Naive thymus-derived CD8-positive, alpha-beta T cell (primary cell): Measurements from ENCODE around the gene TRPC4AP. TPM values are rescaled to one million over a fixed set of nuclear protein-coding genes. Genes with fewer than 3 reads are reported as not detected.
A peak's percentile ranks its signal among the peaks of the same experiment; 100 is the strongest.

ENCODE experiments used
- ATAC-seq, 2 donors: fragments of 150-1000 bp; cut with Tn5 transposase in 1 of 2; sonication (Bioruptor Pico), chemical (Tn5 transposase) in 1 of 2; 1 replicate in 1 of 2; 2 replicates in 1 of 2; pipeline ENCODE4 v1.10.0; 2021; ENCODE audit warnings: mild to moderate bottlenecking in 2 of 2, moderate library complexity in 2 of 2
- POLR2A ChIA-PET: fragments of 350-600 bp; sonication (Branson Sonifier 250); formaldehyde crosslinking; loops from one replicate; lab custom pipeline; 2021; ENCODE audit warnings: antibody characterized with exemption; lab: Charles Lee
- DNase-seq, 10 donors: peaks; one replicate each; pipeline versions ENCODE4 v3.0.0 to v3.0.0-alpha.2; 2020 to 2022
- H3K27ac Mint-ChIP-seq, 10 donors: one replicate each; pipeline ENCODE4 v1.8.0; 2020 to 2022; ENCODE audit warnings: mild to moderate bottlenecking in 10 of 10, mixed read lengths in 10 of 10, moderate library complexity in 4 of 10, inconsistent platforms in 1 of 10
- H3K27me3 Mint-ChIP-seq, 5 donors: one replicate each; pipeline ENCODE4 v1.8.0; 2021 to 2022; ENCODE audit warnings: mixed read lengths in 5 of 5
- H3K36me3 Mint-ChIP-seq, 3 donors: one replicate each; pipeline ENCODE4 v1.8.0; 2020 to 2022; ENCODE audit warnings: mixed read lengths in 3 of 3, mild to moderate bottlenecking in 2 of 3, inconsistent platforms in 1 of 3
- H3K4me1 Mint-ChIP-seq, 4 donors: one replicate each; pipeline ENCODE4 v1.8.0; 2021 to 2022; ENCODE audit warnings: mixed read lengths in 4 of 4
- H3K4me3 Mint-ChIP-seq, 10 donors: one replicate each; pipeline ENCODE4 v1.8.0; 2020 to 2022; ENCODE audit warnings: mild to moderate bottlenecking in 10 of 10, mixed read lengths in 10 of 10, moderate library complexity in 6 of 10, inconsistent platforms in 1 of 10
- H3K9me3 Mint-ChIP-seq, 9 donors: one replicate each; pipeline ENCODE4 v1.8.0; 2020 to 2022; ENCODE audit warnings: mixed read lengths in 9 of 9, mild to moderate bottlenecking in 3 of 9, inconsistent platforms in 1 of 9, moderate library complexity in 1 of 9
- polyA plus RNA-seq, 3 donors: library from polyadenylated mRNA; unstranded; fragments of 300-500 nt; fragmentation: Illumina TruSeq; gene quantifications; one replicate each; pipeline ENCODE4 v1.2.3, GENCODE V29; 2021
- total RNA-seq, 8 experiments: library from RNA in 2 of 8; stranded (reverse) in 2 of 8; gene quantifications; one replicate each; pipeline ENCODE4 v1.2.3 and lab custom pipeline; 2021 to 2026

TRPC4AP gene
- total and polyA plus RNA-seq, 5 experiments from 2014 or later, result 54.7 to 77.6 (median 57.8) TPM

GRCh38 chr20:34984756-34985261 is 107.8 kb downstream of the TRPC4AP start:
- no peak overlapping the region for H3K4me3 Mint-ChIP-seq
- no peaks in the 10 kb centered on the region for H3K9me3 Mint-ChIP-seq
- DNase-seq (peak in 1 of 10 donors; percentile 56), ATAC-seq (no peak)
- H3K4me1 Mint-ChIP-seq, result peaks cover 0 to 10% (median 2%) of the 10 kb centered on the region in 4 donors
- POLR2A ChIA-PET, result no interaction called here
- H3K27ac Mint-ChIP-seq, result peak overlapping the region in 4 of 10 donors; percentile 17 to 83 (median 54)
- peaks cover 2 to 36% (median 10%) of the 10 kb centered on the region in 5 donors for H3K27me3 Mint-ChIP-seq
- H3K36me3 Mint-ChIP-seq, result no peaks in the 10 kb centered on the region

GRCh38 chr20:34983995-34984735 is 108.4 kb downstream of the TRPC4AP start:
- peak overlapping the region in 1 of 10 donors; percentile 77 for H3K27ac Mint-ChIP-seq
- peaks cover 2 to 36% (median 10%) of the 10 kb centered on the region in 5 donors for H3K27me3 Mint-ChIP-seq
- DNase-seq (peak in 1 of 10 donors; percentile 55), ATAC-seq (no peak)
- POLR2A ChIA-PET, result no interaction called here
- no peak overlapping the region for H3K4me3 Mint-ChIP-seq
- H3K4me1 Mint-ChIP-seq, result peaks cover 0 to 10% (median 2%) of the 10 kb centered on the region in 4 donors
- no peaks in the 10 kb centered on the region for H3K36me3 Mint-ChIP-seq
- H3K9me3 Mint-ChIP-seq, result no peaks in the 10 kb centered on the region

- Mint-ChIP-seq H3K9me3 (no peaks in the 10 kb centered on the region), H3K4me3 (peak overlapping the region in 1 of 10 donors; percentile 45), H3K36me3 (no peaks in the 10 kb centered on the region), H3K27me3 (peaks cover 2 to 36% (median 10%) of the 10 kb centered on the region in 5 donors), H3K27ac (peak overlapping the region in 3 of 10 donors; percentile 19 to 77 (median 63)), H3K4me1 (peaks cover 0 to 10% (median 2%) of the 10 kb centered on the region in 4 donors)
- no peak for ATAC-seq
- no peak for DNase-seq
- POLR2A ChIA-PET, result no interaction called here
These were observed 109.4 kb downstream of the TRPC4AP start for GRCh38 chr20:34983089-34983820.

GRCh38 chr20:34982270-34983088 is 110.1 kb downstream of the TRPC4AP start:
- POLR2A ChIA-PET, result no interaction called here
- Mint-ChIP-seq H3K27me3 (peaks cover 2 to 44% (median 13%) of the 10 kb centered on the region in 5 donors), H3K36me3 (no peaks in the 10 kb centered on the region), H3K4me3 (no peak overlapping the region), H3K4me1 (peaks cover 0 to 7% (median 2%) of the 10 kb centered on the region in 4 donors), H3K9me3 (no peaks in the 10 kb centered on the region), H3K27ac (peak overlapping the region in 2 of 10 donors; percentile 25 to 77)
- DNase-seq, result no peak
- no peak for ATAC-seq

- POLR2A ChIA-PET, result no interaction called here
- H3K36me3 Mint-ChIP-seq, result no peaks in the 10 kb centered on the region
- H3K27ac Mint-ChIP-seq, result no peak overlapping the region
- DNase-seq (peak in 1 of 10 donors; percentile 63), ATAC-seq (no peak)
- H3K4me1 Mint-ChIP-seq, result peaks cover 0 to 7% (median 2%) of the 10 kb centered on the region in 4 donors
- H3K4me3 Mint-ChIP-seq, result no peak overlapping the region
- peaks cover 7 to 54% (median 18%) of the 10 kb centered on the region in 5 donors for H3K27me3 Mint-ChIP-seq
- no peaks in the 10 kb centered on the region for H3K9me3 Mint-ChIP-seq
These were observed 111.9 kb downstream of the TRPC4AP start for GRCh38 chr20:34980543-34981233.

GRCh38 chr20:34979366-34980153 is 113.0 kb downstream of the TRPC4AP start:
- H3K27me3 Mint-ChIP-seq, result peaks cover 7 to 54% (median 18%) of the 10 kb centered on the region in 5 donors
- H3K27ac Mint-ChIP-seq, result no peak overlapping the region
- peaks cover 0 to 3% (median under 1%) of the 10 kb centered on the region in 4 donors for H3K4me1 Mint-ChIP-seq
- no peaks in the 10 kb centered on the region for H3K36me3 Mint-ChIP-seq
- H3K4me3 Mint-ChIP-seq, result no peak overlapping the region
- no peaks in the 10 kb centered on the region for H3K9me3 Mint-ChIP-seq
- POLR2A ChIA-PET, result no interaction called here
- DNase-seq (peak in 1 of 10 donors; percentile 45), ATAC-seq (no peak)

GRCh38 chr20:34978092-34978744 is 114.4 kb downstream of the TRPC4AP start:
- DNase-seq (peak in 1 of 10 donors; percentile 23), ATAC-seq (no peak)
- Mint-ChIP-seq H3K27ac (peak overlapping the region in 2 of 10 donors; percentile 2 to 33), H3K36me3 (no peaks in the 10 kb centered on the region), H3K27me3 (peaks cover 7 to 46% (median 16%) of the 10 kb centered on the region in 5 donors), H3K9me3 (no peaks in the 10 kb centered on the region), H3K4me3 (no peak overlapping the region), H3K4me1 (peaks cover 0 to 2% (median under 1%) of the 10 kb centered on the region in 4 donors)
- POLR2A ChIA-PET, result no interaction called here

- no peaks in the 10 kb centered on the region for H3K9me3 Mint-ChIP-seq
- peak in 1 of 10 donors; percentile 31 for DNase-seq
- no peak for ATAC-seq
These were observed 115.1 kb downstream of the TRPC4AP start for GRCh38 chr20:34977365-34978091.

GRCh38 chr20:34976286-34976685 is 116.3 kb downstream of the TRPC4AP start:
- Mint-ChIP-seq H3K36me3 (no peaks in the 10 kb centered on the region), H3K27me3 (peaks cover 3 to 31% (median 14%) of the 10 kb centered on the region in 5 donors), H3K4me3 (no peak overlapping the region), H3K9me3 (no peaks in the 10 kb centered on the region), H3K27ac (peak overlapping the region in 1 of 10 donors; percentile 27), H3K4me1 (no peaks in the 10 kb centered on the region)
- ATAC-seq (no peak), DNase-seq (peak in 1 of 10 donors; percentile 18)
- POLR2A ChIA-PET, result no interaction called here

More at GRCh38 chr20:34977365-34978091, 115.1 kb downstream of the TRPC4AP start:
- H3K36me3 Mint-ChIP-seq, result no peaks in the 10 kb centered on the region
- H3K27me3 Mint-ChIP-seq, result peaks cover 4 to 39% (median 12%) of the 10 kb centered on the region in 5 donors
- no peak overlapping the region for H3K4me3 Mint-ChIP-seq
- POLR2A ChIA-PET, result no interaction called here
- H3K4me1 Mint-ChIP-seq, result peaks cover 0 to 2% (median 0%) of the 10 kb centered on the region in 4 donors
- peak overlapping the region in 1 of 10 donors; percentile 2 for H3K27ac Mint-ChIP-seq

- H3K36me3 Mint-ChIP-seq, result no peaks in the 10 kb centered on the region
- peaks cover 2 to 18% (median 12%) of the 10 kb centered on the region in 5 donors for H3K27me3 Mint-ChIP-seq
- H3K27ac Mint-ChIP-seq, result no peak overlapping the region
- no peak overlapping the region for H3K4me3 Mint-ChIP-seq
- DNase-seq (no peak), ATAC-seq (no peak)
- POLR2A ChIA-PET, result no interaction called here
- no peaks in the 10 kb centered on the region for H3K4me1 Mint-ChIP-seq
- H3K9me3 Mint-ChIP-seq, result no peaks in the 10 kb centered on the region
These were observed 118.4 kb downstream of the TRPC4AP start for GRCh38 chr20:34974246-34974645.
